Esophagus squamous epithelium (tissue), 4 donors: ENCODE measurements around the gene MOK.

Experiments
- CTCF ChIP-seq, 6 experiments: fragments of 450-650 bp in 4 of 6; fragments of 200-600 bp in 2 of 6; sonication (generic) in 2 of 6; IDR thresholded peaks; one replicate each; pipeline ENCODE4 v1.5.1; 2016 to 2019; ENCODE audit warnings: antibody characterized with exemption in 6 of 6, mild to moderate bottlenecking in 4 of 6, moderate library complexity in 4 of 6
- POLR2A ChIP-seq, 4 donors: fragments of 450-650 bp; IDR thresholded peaks; one replicate each; pipeline ENCODE4 v1.6.1; 2017; ENCODE audit warnings: antibody characterized with exemption in 4 of 4, mild to moderate bottlenecking in 4 of 4, moderate library complexity in 3 of 4

GRCh38 chr14:102213470-102213869 is 91.5 kb downstream of the MOK start:
- no peak for TF ChIP-seq CTCF (IDR thresholded peaks at IDR 0.05)
- no peak for TF ChIP-seq POLR2A (IDR thresholded peaks at IDR 0.05)
